Activated CD4-positive, alpha-beta memory T cell treated with anti-CD3 and anti-CD28 coated beads for 36 hours (primary cell): ENCODE measurements around the gene PEX13. TPM values are rescaled to one million over a fixed set of nuclear protein-coding genes. Genes with fewer than 3 reads are reported as not detected.
"Not testable (repeated sequence)": the region's sequence is repeated elsewhere in the genome, so short reads cannot be mapped to it uniquely, and the experiment has no call there.

Source experiments
- CTCF ChIA-PET: fragments of 350-600 bp; sonication (Branson Sonifier 250); formaldehyde crosslinking; loops from one replicate; lab custom pipeline; 2021; ENCODE audit warnings: antibody characterized with exemption, inconsistent platforms; lab: Charles Lee
- POLR2A ChIA-PET: fragments of 350-600 bp; sonication (Branson Sonifier 250); formaldehyde crosslinking; loops from one replicate; lab custom pipeline; 2021; ENCODE audit warnings: antibody characterized with exemption; lab: Charles Lee
- DNase-seq: peaks from one replicate; pipeline ENCODE4 v3.0.0-alpha.2; 2020
- H3K27ac Mint-ChIP-seq: one replicate; pipeline ENCODE4 v1.8.0; 2021; ENCODE audit warnings: mixed read lengths
- H3K27me3 Mint-ChIP-seq: one replicate; pipeline ENCODE4 v1.8.0; 2021; ENCODE audit warnings: mixed read lengths
- H3K36me3 Mint-ChIP-seq: one replicate; pipeline ENCODE4 v1.8.0; 2021; ENCODE audit warnings: mixed read lengths
- H3K4me1 Mint-ChIP-seq: one replicate; pipeline ENCODE4 v1.8.0; 2021; ENCODE audit warnings: low read depth, mixed read lengths
- H3K4me3 Mint-ChIP-seq: one replicate; pipeline ENCODE4 v1.8.0; 2021; ENCODE audit warnings: mild to moderate bottlenecking, mixed read lengths
- H3K9me3 Mint-ChIP-seq: one replicate; pipeline ENCODE4 v1.8.0; 2021; ENCODE audit warnings: mixed read lengths
- intact Hi-C: fragments of 100-400 bp; cut with micrococcal nuclease; formaldehyde crosslinking; loops from one replicate; pipeline ENCODE4 v1.15.1; 2023
- total RNA-seq, 2 experiments: library from RNA; stranded (reverse); gene quantifications; one replicate each; pipeline ENCODE4 v1.2.3, GENCODE V29; 2021

The PEX13 gene
- total RNA-seq, 2 experiments from 2014 or later, result 18.4 to 18.7 TPM

DNA sequence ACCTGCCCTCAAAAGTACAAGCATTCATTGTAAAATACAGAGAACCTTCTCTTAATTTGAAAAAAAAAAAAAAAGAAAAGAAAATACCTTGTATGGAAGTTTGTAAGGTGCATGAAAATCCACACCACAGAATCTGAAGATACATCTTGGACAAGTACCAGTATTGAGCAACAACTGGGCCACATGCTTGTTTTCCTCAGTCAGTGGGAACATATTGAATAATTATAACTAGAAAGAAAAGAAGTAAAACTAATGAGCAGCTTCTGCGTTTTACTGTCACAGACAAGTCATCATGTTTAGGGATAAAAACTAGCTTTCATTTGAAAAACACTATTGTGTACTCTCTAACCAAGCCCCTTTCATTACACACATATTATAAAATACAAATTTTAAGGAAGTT is 5.8 kb upstream of the PEX13 start:
- DNase-seq, result no peak
- no peaks in the 10 kb centered on the region for H3K9me3 Mint-ChIP-seq
- H3K36me3 Mint-ChIP-seq, result no peaks in the 10 kb centered on the region
- POLR2A ChIA-PET, result no interaction called here
- CTCF ChIA-PET, result interaction anchor here (0.6 kb wide), 1 partner anchor 304 kb away, joined by 3 read pairs; no protein-coding TSS in a partner anchor
- H3K27ac Mint-ChIP-seq, result no peak overlapping the region
- H3K4me1 Mint-ChIP-seq, result peaks cover 11% of the 10 kb centered on the region
- intact Hi-C loops, result loop anchor here (10.0 kb wide), 1 partner anchor 1183 kb away; the partner anchor contains the start of gene B3GNT2
- H3K27me3 Mint-ChIP-seq, result no peaks in the 10 kb centered on the region
- H3K4me3 Mint-ChIP-seq, result no peak overlapping the region

DNA sequence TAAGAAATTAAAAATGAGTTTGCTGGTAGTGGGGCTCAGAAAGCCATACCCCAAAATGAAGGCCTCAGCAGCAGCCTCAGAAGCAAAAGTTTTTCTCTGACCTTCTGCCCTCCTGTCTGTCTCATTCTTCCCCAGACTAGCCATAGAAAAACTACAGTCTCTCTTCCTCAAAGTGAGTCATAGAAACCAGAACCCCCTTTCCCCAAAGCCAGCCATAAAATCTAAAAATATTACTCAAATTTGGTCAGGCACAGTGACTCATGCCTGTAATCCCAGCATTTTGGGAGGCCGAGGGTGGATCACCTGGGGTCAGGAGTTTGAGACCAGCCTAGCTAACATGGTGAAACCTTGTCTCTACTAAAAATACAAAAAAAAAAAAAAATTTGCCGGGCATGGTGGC is 5.2 kb upstream of the PEX13 start:
- H3K9me3 Mint-ChIP-seq, H3K4me3 Mint-ChIP-seq, CTCF ChIA-PET, POLR2A ChIA-PET, H3K36me3 Mint-ChIP-seq, H3K27me3 Mint-ChIP-seq: not testable (repeated sequence)
- peak; percentile 31 for DNase-seq
- intact Hi-C loops, result loop anchor here (10.0 kb wide), 1 partner anchor 1182 kb away; the partner anchor contains the start of gene B3GNT2
- H3K4me1 Mint-ChIP-seq, result peaks cover 11% of the 10 kb centered on the region
- H3K27ac Mint-ChIP-seq, result peak overlapping the region; percentile 7

DNA sequence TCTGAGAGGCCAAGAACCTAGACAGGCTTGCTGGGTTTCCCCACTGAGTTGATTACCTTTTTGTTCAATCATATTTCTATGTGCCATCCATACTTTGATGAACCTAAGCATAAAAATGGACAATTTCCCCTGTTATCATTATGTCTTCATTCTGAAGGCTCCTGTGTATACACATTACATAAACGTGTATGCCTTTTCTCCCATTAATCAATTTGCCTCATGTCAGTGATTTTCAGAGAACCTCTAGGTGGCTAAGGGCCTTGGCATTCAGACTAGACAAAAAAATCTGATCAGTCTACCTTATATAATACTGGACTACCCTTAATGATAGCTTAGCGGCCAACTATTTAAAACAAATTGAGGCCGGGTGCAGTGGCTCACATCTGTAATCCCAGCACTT is 4.1 kb upstream of the PEX13 start:
- POLR2A ChIA-PET, result no interaction called here
- H3K9me3 Mint-ChIP-seq, result no peaks in the 10 kb centered on the region
- no peaks in the 10 kb centered on the region for H3K27me3 Mint-ChIP-seq
- no peak overlapping the region for H3K27ac Mint-ChIP-seq
- no peaks in the 10 kb centered on the region for H3K36me3 Mint-ChIP-seq
- CTCF ChIA-PET, result no interaction called here
- H3K4me3 Mint-ChIP-seq, result no peak overlapping the region
- DNase-seq, result no peak
- H3K4me1 Mint-ChIP-seq, result peaks cover 11% of the 10 kb centered on the region
- intact Hi-C loops, result loop anchor here (10.0 kb wide), 1 partner anchor 1181 kb away; the partner anchor contains the start of gene B3GNT2

DNA sequence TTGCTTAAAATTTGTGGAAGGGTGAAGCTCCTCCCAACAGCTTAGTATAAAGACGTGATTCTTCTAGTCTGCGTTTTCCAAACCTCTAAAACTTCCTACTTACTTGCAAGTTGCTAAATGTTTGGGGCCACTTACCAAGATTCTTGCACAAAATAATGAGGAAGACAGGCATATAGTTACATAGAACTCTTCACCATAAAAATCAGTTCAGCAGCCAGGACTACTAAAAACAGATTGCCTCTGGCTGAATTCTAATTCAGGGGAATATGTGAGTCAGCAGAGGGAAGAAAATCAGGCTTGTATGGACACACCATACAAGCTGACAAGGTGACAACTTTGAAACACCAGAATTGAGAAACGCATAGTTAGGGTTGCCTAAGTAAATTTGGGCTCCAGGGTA is 2.8 kb upstream of the PEX13 start:
- peaks cover 23% of the 10 kb centered on the region for H3K4me1 Mint-ChIP-seq
- H3K9me3 Mint-ChIP-seq, result no peaks in the 10 kb centered on the region
- ChIA-PET POLR2A (no interaction called here), CTCF (no interaction called here)
- no peak overlapping the region for H3K27ac Mint-ChIP-seq
- no peak overlapping the region for H3K4me3 Mint-ChIP-seq
- intact Hi-C loops, result loop anchor here (5.0 to 10.0 kb wide), 2 partner anchors 207 to 1180 kb away; partner anchors contain the start of gene B3GNT2
- no peaks in the 10 kb centered on the region for H3K27me3 Mint-ChIP-seq
- H3K36me3 Mint-ChIP-seq, result no peaks in the 10 kb centered on the region
- no peak for DNase-seq

DNA sequence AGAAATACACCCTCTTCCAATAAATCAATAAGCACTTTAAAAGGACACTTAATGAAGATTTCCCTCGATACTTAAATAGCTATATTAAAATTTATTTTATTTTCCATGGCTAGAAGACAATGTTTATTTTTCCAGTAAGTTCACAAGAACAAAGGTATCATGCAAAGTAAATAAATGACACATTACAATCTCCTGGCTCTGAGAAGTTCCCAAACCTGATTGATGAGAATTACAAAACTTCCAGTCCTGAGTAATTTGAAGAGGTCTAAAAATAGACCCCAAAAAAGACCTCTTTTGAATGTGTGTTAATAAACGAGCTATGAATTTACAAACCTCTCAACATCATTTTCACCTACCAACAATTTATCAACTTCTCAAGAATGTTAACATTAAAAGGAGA is 1.5 kb upstream of the PEX13 start:
- peaks cover 1% of the 10 kb centered on the region for H3K36me3 Mint-ChIP-seq
- CTCF ChIA-PET, result interaction anchor here (1.2 kb wide), 1 partner anchor 308 kb away, joined by 3 read pairs; no protein-coding TSS in a partner anchor
- DNase-seq, result no peak
- H3K27me3 Mint-ChIP-seq, result no peaks in the 10 kb centered on the region
- H3K4me3 Mint-ChIP-seq, result peak overlapping the region; percentile 94
- no peak overlapping the region for H3K27ac Mint-ChIP-seq
- intact Hi-C loops, result loop anchor here (2.0 to 10.0 kb wide), 5 partner anchors 129 to 1179 kb away; partner anchors contain the start of genes B3GNT2 and REL
- POLR2A ChIA-PET, result interaction anchor here (1.3 kb wide), 1 partner anchor 260 kb away, joined by 3 read pairs; the partner anchor contains the start of gene PAPOLG
- no peaks in the 10 kb centered on the region for H3K9me3 Mint-ChIP-seq
- H3K4me1 Mint-ChIP-seq, result peaks cover 31% of the 10 kb centered on the region

DNA sequence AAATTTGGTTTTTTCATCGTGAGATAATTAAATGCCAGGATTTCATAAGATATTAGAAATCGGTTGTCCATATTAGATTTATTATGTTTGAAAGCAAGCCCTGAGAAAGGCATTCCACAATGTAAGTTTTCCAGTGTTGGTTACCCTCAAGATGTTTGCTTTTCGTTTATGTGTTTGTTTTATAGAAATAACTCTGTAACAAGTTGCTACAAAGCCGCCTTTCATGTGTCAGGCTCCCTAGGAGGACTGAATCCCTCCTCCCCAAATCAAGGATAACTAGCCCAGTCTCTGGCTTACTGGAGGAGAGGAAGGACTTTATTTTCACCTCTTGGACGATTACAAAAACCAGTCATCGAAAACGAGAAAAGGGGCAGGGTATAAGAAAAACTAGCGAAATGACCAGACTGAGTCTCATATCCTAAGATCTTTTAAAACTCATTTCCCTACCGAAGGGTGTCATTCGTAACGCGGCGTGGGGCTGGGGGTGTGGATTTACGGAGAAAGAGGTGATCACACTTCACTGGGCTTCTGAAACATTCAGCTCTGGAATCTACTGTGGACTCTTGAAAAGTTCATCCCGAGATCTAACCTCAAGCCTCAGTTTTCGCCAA is 1.0 kb upstream of the PEX13 start:
- Mint-ChIP-seq H3K27me3 (no peaks in the 10 kb centered on the region), H3K36me3 (peaks cover 4% of the 10 kb centered on the region), H3K27ac (peak overlapping the region; percentile 96), H3K4me3 (peak overlapping the region; percentile 94), H3K4me1 (peaks cover 32% of the 10 kb centered on the region), H3K9me3 (no peaks in the 10 kb centered on the region)
- intact Hi-C loops, result loop anchor here (1.0 to 10.0 kb wide), 10 partner anchors 39 to 1178 kb away; partner anchors contain the start of genes B3GNT2, PAPOLG, REL and SANBR
- POLR2A ChIA-PET, result interaction anchor here (0.7 to 1.4 kb wide), 3 partner anchors 135 to 260 kb away, joined by 3 to 6 read pairs (median 3); partner anchors contain the start of genes PAPOLG and REL
- CTCF ChIA-PET, result interaction anchor here (0.6 to 1.2 kb wide), 3 partner anchors 17 to 311 kb away, joined by 3 to 5 read pairs (median 3); no protein-coding TSS in a partner anchor
- peak; percentile 83 for DNase-seq

DNA sequence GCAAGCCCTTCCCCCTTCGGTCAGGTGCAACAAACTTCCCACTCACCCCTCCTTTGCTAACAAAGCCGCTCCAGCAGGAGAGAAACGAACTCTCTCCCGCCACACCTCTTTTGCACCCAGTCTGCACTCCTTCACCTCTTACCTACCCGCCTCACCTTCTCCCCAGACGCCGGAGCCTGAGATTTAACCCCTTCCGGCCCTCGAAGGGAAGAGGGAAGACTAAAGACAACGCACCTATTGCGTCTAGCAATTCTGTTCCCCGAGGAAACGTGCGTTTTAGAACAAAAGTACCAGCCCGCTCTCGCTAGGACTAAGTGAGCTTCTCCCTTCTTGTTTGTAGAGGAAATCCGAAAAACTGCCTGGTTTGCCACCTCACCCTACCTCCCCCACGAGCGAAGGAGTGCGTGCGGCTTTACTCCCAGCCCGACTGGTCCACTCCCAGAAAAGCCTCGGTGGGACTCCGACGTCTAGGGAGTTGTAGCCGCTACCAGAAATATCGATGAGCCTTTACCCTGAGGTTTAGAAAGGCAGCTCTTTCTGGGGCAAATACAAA is 441 bp upstream of the PEX13 start:
- intact Hi-C loops, result loop anchor here (1.0 to 10.0 kb wide), 10 partner anchors 40 to 1178 kb away; partner anchors contain the start of genes B3GNT2, PAPOLG, REL and SANBR
- peaks cover 10% of the 10 kb centered on the region for H3K36me3 Mint-ChIP-seq
- peak overlapping the region; percentile 94 for H3K4me3 Mint-ChIP-seq
- ChIA-PET POLR2A (interaction anchor here (0.7 to 1.4 kb wide), 5 partner anchors 128 to 261 kb away, joined by 3 to 6 read pairs (median 3); partner anchors contain the start of genes PAPOLG and REL), CTCF (interaction anchor here (0.6 to 0.9 kb wide), 2 partner anchors 18 to 312 kb away, joined by 3 to 5 read pairs; no protein-coding TSS in a partner anchor)
- peak overlapping the region; percentile 96 for H3K27ac Mint-ChIP-seq
- DNase-seq, result peak; percentile 79
- no peaks in the 10 kb centered on the region for H3K27me3 Mint-ChIP-seq
- H3K4me1 Mint-ChIP-seq, result peaks cover 35% of the 10 kb centered on the region
- H3K9me3 Mint-ChIP-seq, result no peaks in the 10 kb centered on the region

DNA sequence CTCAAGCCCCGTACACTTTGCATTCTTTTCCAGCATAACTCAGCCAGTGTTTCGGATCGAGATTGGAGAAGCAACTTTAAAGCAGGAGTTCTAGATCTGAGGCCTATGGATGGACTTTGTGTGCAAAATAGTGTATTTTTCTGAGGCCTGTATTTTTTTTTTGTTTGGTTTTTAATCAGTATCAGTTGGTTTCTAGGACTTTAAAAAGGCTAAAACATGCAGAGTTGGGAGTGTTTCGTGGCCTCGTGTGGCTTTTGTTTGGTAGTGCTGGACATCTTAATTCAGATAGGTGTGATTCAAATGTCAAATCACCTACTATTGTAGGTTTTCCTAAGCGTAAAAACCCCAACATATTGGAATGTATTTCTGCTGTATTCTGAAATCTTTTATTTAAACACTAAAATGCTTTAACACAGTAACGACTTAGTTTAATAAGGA is 817 bp downstream of the PEX13 start:
- ChIA-PET POLR2A (interaction anchor here (1.1 kb wide), 1 partner anchor 126 kb away, joined by 5 read pairs; no protein-coding TSS in a partner anchor), CTCF (no interaction called here)
- Mint-ChIP-seq H3K36me3 (peaks cover 13% of the 10 kb centered on the region), H3K27ac (peak overlapping the region; percentile 96), H3K9me3 (no peaks in the 10 kb centered on the region), H3K4me1 (peaks cover 30% of the 10 kb centered on the region), H3K27me3 (no peaks in the 10 kb centered on the region), H3K4me3 (peak overlapping the region; percentile 94)
- no peak for DNase-seq
- intact Hi-C loops, result loop anchor here (1.0 to 10.0 kb wide), 3 partner anchors 159 to 1176 kb away; partner anchors contain the start of gene B3GNT2

DNA sequence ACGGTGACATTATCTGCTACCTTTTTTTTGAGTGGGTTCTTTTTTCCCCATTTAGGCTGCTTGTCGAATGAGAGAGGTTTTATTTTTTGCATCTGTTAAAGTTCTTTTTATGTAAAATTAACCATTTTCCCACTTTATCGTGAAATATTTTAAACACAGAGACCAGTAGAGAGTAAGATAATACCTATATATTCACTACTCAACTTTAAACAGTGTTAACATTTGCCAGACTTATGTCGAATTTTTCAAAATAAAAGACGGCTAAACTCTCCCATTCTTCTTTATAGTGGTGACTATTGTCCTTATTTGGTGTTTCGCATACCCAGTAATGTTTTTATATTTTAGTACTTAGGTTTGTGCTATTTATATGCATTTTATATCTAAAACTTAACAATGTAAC is 1.3 kb downstream of the PEX13 start:
- intact Hi-C loops, result loop anchor here (1.0 to 10.0 kb wide), 3 partner anchors 159 to 1176 kb away; partner anchors contain the start of gene B3GNT2
- Mint-ChIP-seq H3K4me1 (peaks cover 33% of the 10 kb centered on the region), H3K27ac (peak overlapping the region; percentile 96), H3K36me3 (peaks cover 16% of the 10 kb centered on the region), H3K27me3 (no peaks in the 10 kb centered on the region), H3K4me3 (peak overlapping the region; percentile 94), H3K9me3 (no peaks in the 10 kb centered on the region)
- ChIA-PET POLR2A (no interaction called here), CTCF (no interaction called here)
- no peak for DNase-seq

DNA sequence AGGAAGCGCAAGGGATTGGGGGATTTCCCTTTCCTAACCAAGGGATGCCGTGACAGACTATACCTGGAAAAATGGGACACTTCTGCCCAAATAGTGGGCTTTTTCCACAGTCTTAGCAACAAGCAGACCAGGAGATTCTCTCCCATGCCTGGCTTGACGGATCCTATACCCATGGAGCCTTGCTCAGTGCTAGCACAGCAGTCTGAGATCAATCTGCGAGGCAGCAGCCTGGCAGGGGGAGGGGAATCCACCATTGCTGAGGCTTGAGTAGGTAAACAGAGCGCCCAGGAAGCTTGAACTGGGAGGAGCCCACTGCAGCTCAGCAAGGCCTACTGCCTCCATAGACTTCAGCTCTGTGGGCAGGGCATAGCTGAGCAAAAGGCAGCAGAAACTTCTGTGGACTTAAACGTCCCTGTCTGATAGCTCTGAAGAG is 3.7 kb downstream of the PEX13 start:
- Mint-ChIP-seq H3K4me1 (peaks cover 30% of the 10 kb centered on the region), H3K4me3 (no peak overlapping the region), H3K9me3 (no peaks in the 10 kb centered on the region), H3K36me3 (peaks cover 18% of the 10 kb centered on the region), H3K27me3 (no peaks in the 10 kb centered on the region), H3K27ac (no peak overlapping the region)
- DNase-seq, result no peak
- intact Hi-C loops, result no loop called here
- POLR2A ChIA-PET, result no interaction called here
- CTCF ChIA-PET, result no interaction called here

DNA sequence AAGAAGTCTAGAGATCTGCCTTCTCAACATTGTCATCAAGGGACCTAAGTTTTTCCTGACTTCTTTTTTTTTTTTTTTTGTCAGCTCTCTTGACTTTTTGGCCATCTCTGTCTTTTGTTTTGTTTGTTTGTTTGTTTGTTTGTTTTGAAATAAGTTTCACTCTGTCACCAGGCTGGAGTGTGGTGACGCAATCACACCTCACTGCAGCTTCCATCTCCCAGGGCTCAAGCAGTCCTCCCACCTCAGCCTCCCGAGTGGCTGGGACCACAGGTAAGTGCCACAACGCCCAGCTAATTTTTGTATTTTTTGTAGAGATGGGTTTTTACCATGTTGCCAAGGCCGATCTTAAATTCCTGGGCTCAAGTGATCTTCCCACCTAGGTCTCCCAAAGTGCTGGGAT is 6.2 kb downstream of the PEX13 start:
- H3K27me3 Mint-ChIP-seq, result no peaks in the 10 kb centered on the region
- ChIA-PET POLR2A (no interaction called here), CTCF (interaction anchor here (1.0 kb wide), 1 partner anchor 25 kb away, joined by 3 read pairs; no protein-coding TSS in a partner anchor)
- H3K9me3 Mint-ChIP-seq, result no peaks in the 10 kb centered on the region
- no peak overlapping the region for H3K4me3 Mint-ChIP-seq
- peaks cover 28% of the 10 kb centered on the region for H3K4me1 Mint-ChIP-seq
- H3K27ac Mint-ChIP-seq, result no peak overlapping the region
- peaks cover 18% of the 10 kb centered on the region for H3K36me3 Mint-ChIP-seq
- intact Hi-C loops, result no loop called here
- no peak for DNase-seq

DNA sequence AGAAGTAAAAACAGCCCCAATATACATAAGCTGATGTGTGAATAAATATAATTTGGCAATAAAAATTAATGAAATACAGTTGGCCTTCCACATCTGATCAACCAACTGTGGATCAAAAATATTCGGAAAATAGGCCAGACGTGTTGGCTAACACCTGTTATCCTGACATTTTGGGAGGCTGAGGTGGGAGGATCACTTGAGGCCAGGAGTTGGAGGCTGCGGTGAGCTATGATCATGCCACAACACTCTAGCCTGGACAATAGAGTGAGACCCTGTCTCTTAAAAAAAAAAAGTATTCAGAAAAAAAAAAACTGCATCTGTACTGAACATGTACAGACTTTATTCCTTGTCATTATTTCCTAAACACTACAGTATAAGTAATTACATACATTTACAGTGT is 12.0 kb downstream of the PEX13 start:
- H3K27me3 Mint-ChIP-seq, result no peaks in the 10 kb centered on the region
- POLR2A ChIA-PET, result no interaction called here
- no peaks in the 10 kb centered on the region for H3K4me1 Mint-ChIP-seq
- H3K4me3 Mint-ChIP-seq, result no peak overlapping the region
- H3K27ac Mint-ChIP-seq, result no peak overlapping the region
- no peaks in the 10 kb centered on the region for H3K9me3 Mint-ChIP-seq
- DNase-seq, result no peak
- CTCF ChIA-PET, result no interaction called here
- peaks cover 21% of the 10 kb centered on the region for H3K36me3 Mint-ChIP-seq
- intact Hi-C loops, result no loop called here
